HPDE6-E6E7 (cell line): ENCODE data around the gene LGALS3BP.

ENCODE experiments used
- DNase-seq: peaks from one replicate; pipeline ENCODE4 v3.0.0; 2011; ENCODE audit warnings: missing footprints; ENCODE audit errors: extremely low spot score

LGALS3BP gene

GRCh38 chr17:78940258-78940657 lies 39.5 kb downstream of the LGALS3BP start:
- no peak for DNase-seq

GRCh38 chr17:78939615-78940014 lies 40.1 kb downstream of the LGALS3BP start:
- no peak for DNase-seq

GRCh38 chr17:78937561-78937960 lies 42.2 kb downstream of the LGALS3BP start:
- DNase-seq = no peak

GRCh38 chr17:78935419-78936323 lies 44.1 kb downstream of the LGALS3BP start:
- peak; percentile 82 for DNase-seq

GRCh38 chr17:78934681-78935418 lies 44.9 kb downstream of the LGALS3BP start:
- DNase-seq = no peak

- peak; percentile 76 for DNase-seq
These were observed 45.7 kb downstream of the LGALS3BP start for GRCh38 chr17:78933959-78934568.

- DNase-seq = peak; percentile 96
These were observed 46.4 kb downstream of the LGALS3BP start for GRCh38 chr17:78933025-78933958.

GRCh38 chr17:78929908-78930775 lies 49.6 kb downstream of the LGALS3BP start:
- DNase-seq = no peak

GRCh38 chr17:78925662-78926555 lies 53.8 kb downstream of the LGALS3BP start:
- no peak for DNase-seq

GRCh38 chr17:78925234-78925633 lies 54.5 kb downstream of the LGALS3BP start, which contains the start of gene TIMP2:
Gene TIMP2 (minus strand): TSS chr17:78925387. CDS start chr17:78925088, 299 bp downstream.
- DNase-seq = peak; percentile 69

- no peak for DNase-seq
These were observed 55.1 kb downstream of the LGALS3BP start for GRCh38 chr17:78924481-78925151.

GRCh38 chr17:78923660-78924453 lies 55.9 kb downstream of the LGALS3BP start:
- peak; percentile 94 for DNase-seq

GRCh38 chr17:78922816-78923498 lies 56.8 kb downstream of the LGALS3BP start:
- no peak for DNase-seq

- DNase-seq = no peak
These were observed 58.2 kb downstream of the LGALS3BP start for GRCh38 chr17:78921437-78921971.
